Ishikawa (cell line): ENCODE measurements around the gene MTUS2.

Source experiments
- CEBPB ChIP-seq: IDR thresholded peaks from 2 replicates; pipeline ENCODE4 v1.6.1; 2012
- CREB1 ChIP-seq: IDR thresholded peaks from 2 replicates; pipeline ENCODE4 v1.6.1; 2012; ENCODE audit warnings: low read depth
- EGR1 ChIP-seq: IDR thresholded peaks from 2 replicates; pipeline ENCODE4 v1.6.1; 2012
- EP300 ChIP-seq: IDR thresholded peaks from 2 replicates; pipeline ENCODE4 v1.6.1; 2012; ENCODE audit warnings: borderline replicate concordance
- FOXM1 ChIP-seq: IDR thresholded peaks from 2 replicates; pipeline ENCODE4 v1.6.1; 2012; ENCODE audit warnings: low read depth, borderline replicate concordance
- MAX ChIP-seq: IDR thresholded peaks from 2 replicates; pipeline ENCODE4 v1.6.1; 2012
- NFIC ChIP-seq: IDR thresholded peaks from 2 replicates; pipeline ENCODE4 v1.6.1; 2012
- RAD21 ChIP-seq: IDR thresholded peaks from 2 replicates; pipeline ENCODE4 v1.6.1; 2012; ENCODE audit warnings: low read depth
- TAF1 ChIP-seq: IDR thresholded peaks from 2 replicates; pipeline ENCODE4 v1.6.1; 2012; ENCODE audit warnings: low read depth, mild to moderate bottlenecking
- TCF12 ChIP-seq: IDR thresholded peaks from 2 replicates; pipeline ENCODE4 v1.6.1; 2012; ENCODE audit warnings: low read depth
- TEAD4 ChIP-seq: IDR thresholded peaks from 2 replicates; pipeline ENCODE4 v1.6.1; 2012
- YY1 ChIP-seq: IDR thresholded peaks from 2 replicates; pipeline ENCODE4 v1.6.1; 2012; ENCODE audit warnings: low read depth
- ZBTB7A ChIP-seq: IDR thresholded peaks from 2 replicates; pipeline ENCODE4 v1.6.1; 2012; ENCODE audit warnings: low read depth
- TF ChIP-seq, protein P1 (sequence below): IDR thresholded peaks from 2 replicates; pipeline ENCODE4 v1.6.1; 2012
- TF ChIP-seq, protein P2 (sequence below): IDR thresholded peaks from 2 replicates; pipeline ENCODE4 v1.6.1; 2012; ENCODE audit warnings: low read depth, mild to moderate bottlenecking

The MTUS2 gene

DNA sequence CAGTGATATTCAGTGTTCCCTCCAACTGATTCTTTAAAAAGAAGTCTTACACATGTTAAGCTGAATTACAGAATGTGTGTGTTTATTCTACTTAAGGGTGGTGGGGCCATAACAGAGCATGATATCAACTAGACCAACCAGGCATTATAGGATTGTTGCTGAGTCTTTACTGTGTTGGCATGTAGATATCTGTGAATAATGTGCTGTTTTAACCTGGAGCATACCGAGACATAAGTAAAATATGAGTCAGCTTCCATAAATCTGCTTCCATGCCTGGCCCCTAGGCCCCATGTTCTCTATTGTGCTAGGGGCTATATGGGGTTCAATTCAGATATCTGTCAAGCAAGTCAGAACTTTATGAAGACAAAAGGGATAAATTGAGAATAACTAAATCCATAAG is 295.7 kb downstream of the MTUS2 start:
- TF ChIP-seq TAF1 (no peak), CEBPB (no peak), YY1 (no peak), ZBTB7A (no peak)

DNA sequence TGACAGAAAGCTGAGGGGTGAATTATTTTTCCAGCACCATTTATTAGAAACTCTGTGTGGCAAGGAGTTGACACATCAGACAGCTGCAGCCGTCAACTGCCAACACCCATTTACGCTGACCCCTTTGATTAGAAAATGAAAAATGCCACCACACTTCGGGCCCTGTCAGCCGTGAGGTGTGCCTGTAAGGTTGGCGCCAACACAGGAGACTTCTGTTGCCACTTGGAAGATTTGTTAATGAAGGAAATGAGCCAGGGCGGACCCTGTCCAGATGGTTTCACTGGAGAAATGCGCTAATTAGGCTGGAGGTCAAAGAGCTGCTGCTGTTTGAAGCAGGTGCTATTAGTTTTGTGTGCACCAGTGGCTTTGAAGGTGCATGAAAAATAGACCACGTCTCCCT is 297.5 kb downstream of the MTUS2 start:
- TF ChIP-seq FOXM1 (no peak), EP300 (no peak), MAX (no peak), NFIC (no peak), TCF12 (no peak), TEAD4 (no peak)
- TF ChIP-seq, protein P1, sequence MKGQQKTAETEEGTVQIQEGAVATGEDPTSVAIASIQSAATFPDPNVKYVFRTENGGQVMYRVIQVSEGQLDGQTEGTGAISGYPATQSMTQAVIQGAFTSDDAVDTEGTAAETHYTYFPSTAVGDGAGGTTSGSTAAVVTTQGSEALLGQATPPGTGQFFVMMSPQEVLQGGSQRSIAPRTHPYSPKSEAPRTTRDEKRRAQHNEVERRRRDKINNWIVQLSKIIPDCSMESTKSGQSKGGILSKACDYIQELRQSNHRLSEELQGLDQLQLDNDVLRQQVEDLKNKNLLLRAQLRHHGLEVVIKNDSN, result no peak

GRCh38 chr13:29118471-29118870 is 298.3 kb downstream of the MTUS2 start:
- TF ChIP-seq CEBPB (no peak), CREB1 (no peak), EP300 (no peak), ZBTB7A (no peak), TCF12 (no peak), NFIC (no peak), YY1 (no peak)

DNA sequence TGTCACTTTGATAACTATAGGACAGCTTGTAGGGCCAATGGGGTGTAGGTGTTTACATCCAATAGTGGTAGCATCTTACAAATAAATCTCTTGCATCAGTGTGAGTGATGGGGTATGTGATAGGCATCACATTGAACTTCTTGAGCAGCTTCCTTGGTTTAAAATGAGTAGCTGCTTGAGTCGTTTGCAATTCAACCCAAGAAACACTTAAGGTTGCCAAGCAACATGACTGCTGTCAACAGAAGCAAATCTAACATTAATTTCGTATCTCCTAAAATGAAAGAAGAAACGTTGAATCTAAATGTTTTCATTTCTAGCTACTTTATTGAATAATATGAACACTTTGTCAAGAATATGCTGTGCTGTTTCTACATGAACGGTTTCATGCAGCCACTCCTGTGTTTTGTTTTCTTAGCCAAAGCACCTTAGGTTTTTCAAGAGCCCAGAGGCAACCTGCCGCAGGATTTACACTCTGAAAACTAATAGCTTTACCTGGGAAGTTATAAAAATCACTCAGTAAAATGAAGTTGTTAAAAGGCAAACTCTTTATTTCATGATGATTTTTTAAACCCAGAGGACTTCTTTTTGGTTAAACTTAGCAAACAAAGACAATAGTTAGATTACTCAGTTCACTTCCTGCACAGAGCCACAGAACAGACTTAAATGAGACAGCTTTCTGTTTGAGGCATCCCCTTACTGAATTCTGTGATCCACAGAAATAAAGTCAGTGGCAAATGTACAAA is 305.2 kb downstream of the MTUS2 start:
- no peak for TF ChIP-seq MAX
- TF ChIP-seq NFIC, result no peak
- no peak for TF ChIP-seq YY1
- no peak for TF ChIP-seq EP300
- TF ChIP-seq TAF1, result no peak
- TF ChIP-seq, protein P2, sequence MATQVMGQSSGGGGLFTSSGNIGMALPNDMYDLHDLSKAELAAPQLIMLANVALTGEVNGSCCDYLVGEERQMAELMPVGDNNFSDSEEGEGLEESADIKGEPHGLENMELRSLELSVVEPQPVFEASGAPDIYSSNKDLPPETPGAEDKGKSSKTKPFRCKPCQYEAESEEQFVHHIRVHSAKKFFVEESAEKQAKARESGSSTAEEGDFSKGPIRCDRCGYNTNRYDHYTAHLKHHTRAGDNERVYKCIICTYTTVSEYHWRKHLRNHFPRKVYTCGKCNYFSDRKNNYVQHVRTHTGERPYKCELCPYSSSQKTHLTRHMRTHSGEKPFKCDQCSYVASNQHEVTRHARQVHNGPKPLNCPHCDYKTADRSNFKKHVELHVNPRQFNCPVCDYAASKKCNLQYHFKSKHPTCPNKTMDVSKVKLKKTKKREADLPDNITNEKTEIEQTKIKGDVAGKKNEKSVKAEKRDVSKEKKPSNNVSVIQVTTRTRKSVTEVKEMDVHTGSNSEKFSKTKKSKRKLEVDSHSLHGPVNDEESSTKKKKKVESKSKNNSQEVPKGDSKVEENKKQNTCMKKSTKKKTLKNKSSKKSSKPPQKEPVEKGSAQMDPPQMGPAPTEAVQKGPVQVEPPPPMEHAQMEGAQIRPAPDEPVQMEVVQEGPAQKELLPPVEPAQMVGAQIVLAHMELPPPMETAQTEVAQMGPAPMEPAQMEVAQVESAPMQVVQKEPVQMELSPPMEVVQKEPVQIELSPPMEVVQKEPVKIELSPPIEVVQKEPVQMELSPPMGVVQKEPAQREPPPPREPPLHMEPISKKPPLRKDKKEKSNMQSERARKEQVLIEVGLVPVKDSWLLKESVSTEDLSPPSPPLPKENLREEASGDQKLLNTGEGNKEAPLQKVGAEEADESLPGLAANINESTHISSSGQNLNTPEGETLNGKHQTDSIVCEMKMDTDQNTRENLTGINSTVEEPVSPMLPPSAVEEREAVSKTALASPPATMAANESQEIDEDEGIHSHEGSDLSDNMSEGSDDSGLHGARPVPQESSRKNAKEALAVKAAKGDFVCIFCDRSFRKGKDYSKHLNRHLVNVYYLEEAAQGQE, result no peak
- TF ChIP-seq TCF12, result no peak
- TF ChIP-seq EGR1, result no peak
- TF ChIP-seq CEBPB, result no peak
- TF ChIP-seq CREB1, result no peak
- TF ChIP-seq FOXM1, result no peak
- TF ChIP-seq, protein P1, result no peak
- TF ChIP-seq RAD21, result no peak
- TF ChIP-seq TEAD4, result no peak
- no peak for TF ChIP-seq ZBTB7A

GRCh38 chr13:29125934-29126424 is 305.8 kb downstream of the MTUS2 start:
- TF ChIP-seq YY1, result no peak
- TF ChIP-seq ZBTB7A, result no peak

- TF ChIP-seq EP300 (no peak), FOXM1 (no peak), RAD21 (no peak), TEAD4 (no peak), TAF1 (no peak), MAX (no peak), ZBTB7A (no peak), CREB1 (no peak), CEBPB (no peak), YY1 (no peak), EGR1 (no peak)
- TF ChIP-seq, protein P1, result no peak
- TF ChIP-seq, protein P2, result no peak
Measured at GRCh38 chr13:29129616-29130015, 309.5 kb downstream of the MTUS2 start.
